GM21360 (cell line): ENCODE results near the gene EFCC1.

Source experiments
- ATAC-seq: cut with Tn5 transposase; IDR thresholded peaks from one replicate; pipeline ENCODE4 v1.9.1; 2021; ENCODE audit warnings: mild to moderate bottlenecking, moderate library complexity; ENCODE audit not compliant: unreplicated experiment

EFCC1 gene, protein sequence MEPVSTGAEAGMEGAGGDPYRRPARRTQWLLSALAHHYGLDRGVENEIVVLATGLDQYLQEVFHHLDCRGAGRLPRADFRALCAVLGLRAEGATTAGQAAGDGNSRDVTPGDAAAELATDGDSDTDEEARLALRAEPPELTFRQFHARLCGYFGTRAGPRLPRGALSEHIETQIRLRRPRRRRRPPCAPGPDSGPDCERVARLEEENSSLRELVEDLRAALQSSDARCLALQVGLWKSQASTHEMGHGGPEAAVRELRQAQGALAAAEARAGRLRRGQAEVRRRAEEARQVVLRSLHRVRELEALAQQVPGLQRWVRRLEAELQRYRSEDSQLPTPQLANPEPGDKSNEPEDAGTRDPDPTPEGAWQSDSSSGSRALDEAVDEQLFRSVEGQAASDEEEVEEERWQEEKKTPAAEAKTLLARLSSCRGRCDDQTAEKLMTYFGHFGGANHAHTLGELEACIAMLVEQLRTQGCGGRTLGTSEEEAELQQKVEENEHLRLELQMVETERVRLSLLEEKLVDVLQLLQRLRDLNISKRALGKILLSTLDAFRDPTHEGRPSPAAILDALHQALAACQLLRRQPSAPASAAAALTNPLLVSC

DNA sequence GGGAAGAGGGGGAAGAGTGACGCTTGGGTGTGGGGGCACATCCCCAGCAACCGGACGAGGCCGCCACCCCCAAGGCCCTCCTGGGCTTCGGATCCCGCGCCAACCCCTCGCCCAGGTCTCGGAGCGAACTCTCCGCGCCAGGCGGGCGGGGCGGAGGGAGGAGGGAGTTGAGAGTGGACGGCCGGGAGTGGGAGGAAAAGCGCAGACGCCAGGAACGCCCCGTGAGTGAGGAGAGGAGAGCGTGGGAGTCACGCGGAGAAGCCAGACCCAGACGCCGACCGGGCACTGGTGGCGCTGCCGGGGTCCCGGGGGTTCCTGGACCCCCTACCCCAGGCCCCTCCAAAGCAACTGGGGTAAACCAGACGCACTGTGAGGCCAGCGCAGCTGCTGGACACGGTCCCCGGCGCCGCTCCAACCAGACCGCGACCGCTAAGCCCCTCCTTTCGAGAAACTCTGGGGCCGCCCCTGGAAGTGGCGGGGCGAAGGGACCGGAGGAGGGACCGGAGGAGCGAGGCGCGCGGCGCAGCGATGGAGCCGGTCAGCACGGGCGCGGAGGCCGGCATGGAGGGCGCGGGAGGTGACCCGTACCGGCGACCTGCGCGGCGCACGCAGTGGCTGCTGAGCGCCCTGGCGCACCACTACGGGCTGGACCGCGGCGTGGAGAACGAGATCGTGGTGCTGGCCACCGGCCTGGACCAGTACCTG, at the start of gene EFCC1:
Gene EFCC1 (plus strand): TSS at position 204 of the 705 bp plus-strand sequence. CDS start 325 bp downstream, at position 529.
- no peak for ATAC-seq

DNA sequence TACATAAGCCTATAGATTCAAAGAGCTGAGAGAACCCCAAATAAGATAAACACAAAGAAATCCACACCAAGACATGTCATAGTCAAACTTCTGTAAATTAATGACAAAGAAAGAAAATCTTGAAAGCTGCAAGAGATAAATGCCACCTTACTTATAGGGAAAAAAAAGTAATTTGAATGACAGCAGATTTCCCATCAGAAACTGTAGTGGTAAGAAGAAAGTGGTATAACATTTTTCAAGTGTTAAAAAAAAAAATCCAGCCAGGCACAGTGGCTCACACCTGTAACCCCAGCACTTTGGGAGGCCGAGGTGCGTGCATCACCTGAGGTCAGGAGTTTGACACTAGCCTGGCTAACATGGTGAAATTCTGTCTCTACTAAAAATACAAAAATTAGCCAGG, 44.7 kb upstream of the EFCC1 start:
- no peak for ATAC-seq

DNA sequence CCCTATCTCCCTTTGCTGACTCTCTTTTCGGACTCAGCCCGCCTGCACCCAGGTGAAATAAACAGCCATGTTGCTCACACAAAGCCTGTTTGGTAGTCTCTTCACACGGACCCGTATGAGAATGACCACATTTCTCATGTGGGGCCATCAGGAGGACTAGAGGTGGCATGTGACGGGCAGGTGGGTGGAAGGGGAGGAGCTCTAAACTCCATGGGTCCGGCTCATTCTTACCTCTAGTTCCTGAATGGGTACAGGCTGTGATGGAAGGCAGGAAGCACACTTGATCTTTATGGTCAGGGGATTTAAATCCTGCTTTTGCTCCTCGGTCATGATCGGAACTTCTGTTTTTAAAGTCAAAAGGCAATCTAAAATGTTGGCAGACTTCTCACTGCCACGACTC, 35.8 kb upstream of the EFCC1 start:
- no peak for ATAC-seq

DNA sequence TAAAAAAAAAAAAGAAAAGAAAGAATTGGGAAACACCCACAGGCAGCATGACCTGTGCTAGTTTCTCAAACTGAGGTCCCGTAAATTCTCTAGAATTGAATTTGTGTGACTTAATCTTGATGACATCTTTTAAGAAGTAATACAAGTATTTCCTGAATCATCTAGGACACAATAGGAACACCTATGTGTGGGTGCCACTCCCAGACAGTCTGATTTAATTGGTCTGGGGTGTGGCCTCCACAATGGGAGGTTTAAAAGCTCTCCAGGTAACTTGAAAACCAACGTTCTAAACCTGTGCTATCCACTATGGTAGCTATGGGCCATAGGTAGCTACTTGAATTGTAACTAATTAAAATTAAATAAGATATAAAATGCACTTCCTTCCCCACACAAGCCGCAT, 35.3 kb upstream of the EFCC1 start:
- no peak for ATAC-seq

DNA sequence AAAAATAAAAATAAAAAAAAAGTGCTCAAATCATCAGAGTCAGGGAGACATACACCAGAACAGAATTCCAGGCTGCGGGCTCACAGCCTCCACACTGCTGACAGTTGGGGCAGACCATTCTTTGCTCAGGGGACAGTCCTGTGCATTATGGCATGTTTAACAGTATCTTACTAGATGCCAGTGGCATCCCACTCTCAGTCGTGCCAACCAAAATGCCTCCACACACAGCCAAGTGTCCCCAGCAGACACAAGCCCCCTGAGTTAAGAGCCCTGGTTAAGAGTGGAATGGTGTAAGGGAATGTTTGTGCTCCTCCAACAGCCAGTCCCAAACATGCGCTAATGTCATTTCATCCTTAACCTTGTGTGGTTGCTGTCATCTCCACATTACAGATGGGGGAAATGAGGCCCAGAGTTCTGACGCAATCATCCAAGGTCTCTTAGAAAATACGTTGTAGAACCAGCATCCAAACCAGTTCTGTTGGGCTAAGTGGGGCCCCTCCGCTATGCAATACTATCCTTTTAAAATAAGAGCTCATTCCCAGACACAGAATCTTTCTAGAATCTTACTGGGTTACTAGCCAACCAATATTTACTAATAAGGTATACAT, 33.3 kb upstream of the EFCC1 start:
- ATAC-seq = no peak

DNA sequence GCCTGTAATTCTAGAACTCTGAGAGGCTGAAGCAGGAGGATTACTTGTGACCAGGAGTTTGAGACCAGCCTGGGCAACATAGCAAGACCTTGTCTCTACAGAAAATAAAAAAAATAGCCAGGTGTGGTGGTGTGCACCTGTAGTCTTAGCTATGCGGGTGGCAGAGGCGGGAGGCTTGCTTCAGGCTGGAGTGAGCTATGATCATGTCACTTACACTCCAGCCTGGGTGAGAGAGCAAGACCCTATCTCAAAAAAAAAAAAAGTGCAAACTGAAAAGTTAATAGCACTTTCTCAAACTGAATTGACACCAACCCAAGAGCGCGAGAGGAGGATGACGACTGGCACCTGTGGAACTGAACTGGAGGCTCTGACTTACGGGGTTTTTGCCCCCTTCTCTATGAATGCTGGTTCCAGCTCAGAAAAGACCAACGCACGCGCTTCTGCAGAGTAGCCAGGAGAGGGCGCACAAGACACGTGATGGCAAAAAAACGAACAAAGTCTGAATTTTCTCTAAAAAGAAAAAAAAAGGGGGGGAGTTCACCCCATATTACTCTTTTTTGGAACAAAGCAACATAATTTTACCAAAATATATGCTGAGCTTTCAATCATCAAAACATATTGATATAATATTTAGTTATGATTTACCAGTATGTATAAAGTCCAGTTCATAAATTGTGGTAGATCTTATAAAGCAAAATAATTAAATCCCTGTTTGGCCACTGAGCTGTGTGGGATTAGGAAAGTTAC, 30.9 kb upstream of the EFCC1 start:
- no peak for ATAC-seq

DNA sequence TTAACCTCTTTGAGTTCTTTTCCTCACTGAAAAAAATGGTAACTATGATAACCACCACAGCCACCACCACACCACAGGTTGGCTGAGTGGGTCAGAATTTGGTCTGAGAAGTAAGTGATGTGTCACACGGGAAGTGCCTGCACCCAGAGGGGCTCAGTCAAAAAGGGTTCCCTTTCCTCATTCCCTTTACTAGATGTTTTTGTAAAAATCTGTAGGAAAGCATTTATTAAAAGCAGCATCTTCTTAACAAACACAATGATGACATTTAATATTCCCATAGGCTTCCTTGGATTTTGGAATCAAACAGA, 30.4 kb upstream of the EFCC1 start:
- ATAC-seq = no peak

DNA sequence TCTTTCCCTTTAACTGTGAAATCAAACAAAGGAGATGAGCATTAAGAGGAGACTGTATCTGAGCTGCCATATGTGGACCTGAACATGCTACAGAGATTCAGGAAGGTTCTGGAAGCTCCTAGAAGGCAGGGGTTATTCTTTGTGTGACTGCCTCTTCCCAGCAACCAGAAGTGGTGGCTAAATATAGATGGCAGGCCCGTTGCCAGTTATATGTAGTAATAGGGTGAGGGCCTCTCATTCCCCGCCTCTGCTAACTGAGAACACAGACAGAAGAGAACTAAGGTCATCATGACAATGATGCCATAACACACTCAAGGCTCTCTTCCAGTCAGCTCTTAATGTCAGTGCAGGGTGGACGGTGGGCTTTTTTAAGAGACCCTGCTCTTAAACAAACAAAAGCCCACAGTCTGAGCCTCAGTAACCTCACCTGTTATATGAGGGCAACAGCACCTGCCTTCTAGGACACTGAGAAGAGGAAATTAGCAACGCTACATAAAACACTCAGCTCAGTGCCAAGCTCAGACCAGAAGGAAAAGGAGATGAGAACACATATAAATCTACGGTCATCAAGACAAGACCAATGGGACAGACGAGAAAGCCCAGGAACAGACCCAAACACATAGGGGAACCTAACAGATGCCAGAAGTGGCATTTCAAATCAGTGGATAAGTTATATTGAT, 29.5 kb upstream of the EFCC1 start:
- ATAC-seq = no peak

DNA sequence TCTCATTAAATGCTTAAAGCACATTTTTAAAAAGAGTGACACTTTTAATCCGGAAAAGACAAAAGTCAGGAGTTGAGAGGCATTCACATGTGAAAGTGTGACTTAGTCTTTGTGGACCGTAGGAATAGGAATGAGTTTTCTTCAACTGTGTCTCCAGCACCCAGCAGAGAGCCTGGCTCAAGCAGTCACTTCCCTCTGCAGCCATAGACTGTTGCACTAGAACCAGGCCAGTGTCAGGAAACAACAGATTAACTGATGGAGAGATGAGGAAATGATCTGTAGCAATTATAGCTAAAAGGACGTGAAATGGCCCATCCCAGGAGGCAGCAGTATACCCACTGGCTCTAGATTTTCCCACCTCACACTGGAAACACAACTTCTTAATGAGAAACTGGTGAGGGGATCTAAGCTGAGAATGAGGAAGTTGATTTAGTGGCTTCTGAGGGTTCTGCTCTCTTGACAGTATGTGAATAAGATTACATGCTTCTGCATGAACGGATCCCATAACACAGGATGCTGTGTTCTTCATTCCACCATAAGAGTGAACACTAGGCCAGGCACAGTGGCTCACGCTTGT, 27.0 kb upstream of the EFCC1 start:
- ATAC-seq = no peak

DNA sequence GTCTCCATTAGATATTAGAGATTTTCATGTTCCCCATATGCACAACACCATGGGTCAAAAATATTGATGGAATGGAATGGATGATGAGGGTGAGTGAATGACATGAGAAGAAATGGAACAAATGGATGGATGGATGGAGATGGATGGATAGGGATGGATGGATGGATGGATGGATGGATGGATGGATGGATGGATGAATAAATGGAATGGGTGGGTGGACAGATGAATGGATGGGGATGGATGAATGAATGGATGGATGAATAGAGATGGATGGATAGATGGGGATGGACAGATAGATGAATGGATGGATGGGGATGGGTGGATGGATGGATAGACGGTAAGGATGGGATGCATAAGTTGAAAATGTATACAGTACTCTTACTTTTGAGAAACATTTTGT, 25.8 kb upstream of the EFCC1 start:
- no peak for ATAC-seq

DNA sequence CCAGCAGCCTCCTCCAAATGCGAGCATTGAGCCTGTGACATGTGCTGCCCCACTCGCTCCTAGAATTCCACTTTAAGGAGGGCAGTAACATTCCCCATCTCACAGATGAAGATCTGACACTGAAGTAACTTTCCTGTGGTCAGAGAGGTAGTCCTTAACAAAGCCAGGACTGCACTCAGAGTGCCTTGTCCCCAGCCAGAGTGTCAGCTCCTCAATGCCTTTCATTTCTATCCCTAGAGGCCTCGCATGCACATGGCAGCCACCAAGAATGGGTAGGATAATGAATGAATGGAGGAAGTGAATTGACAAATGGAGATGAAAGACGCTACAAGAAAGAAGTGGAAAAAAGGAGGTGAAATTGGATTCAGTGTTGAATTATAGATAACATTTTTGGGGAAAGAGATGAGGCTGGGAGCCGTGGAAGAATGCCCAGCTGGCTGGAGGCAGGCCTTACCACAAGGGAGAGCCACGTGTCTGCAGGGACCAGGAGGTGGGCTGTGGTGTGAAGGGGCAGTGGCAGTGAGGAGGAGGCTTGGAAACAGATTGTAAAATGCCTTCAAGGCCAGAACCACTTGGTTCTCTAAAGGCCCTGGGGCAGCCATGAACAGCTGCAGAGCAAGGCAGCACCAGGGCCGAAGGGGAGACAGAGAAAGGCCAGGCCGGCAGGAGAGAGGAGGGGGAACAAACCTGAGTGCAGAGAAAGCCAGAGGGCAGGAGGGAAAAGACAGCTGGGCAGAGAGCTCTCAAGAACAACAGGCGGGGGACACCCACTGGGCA, 17.6 kb upstream of the EFCC1 start:
- ATAC-seq = no peak

DNA sequence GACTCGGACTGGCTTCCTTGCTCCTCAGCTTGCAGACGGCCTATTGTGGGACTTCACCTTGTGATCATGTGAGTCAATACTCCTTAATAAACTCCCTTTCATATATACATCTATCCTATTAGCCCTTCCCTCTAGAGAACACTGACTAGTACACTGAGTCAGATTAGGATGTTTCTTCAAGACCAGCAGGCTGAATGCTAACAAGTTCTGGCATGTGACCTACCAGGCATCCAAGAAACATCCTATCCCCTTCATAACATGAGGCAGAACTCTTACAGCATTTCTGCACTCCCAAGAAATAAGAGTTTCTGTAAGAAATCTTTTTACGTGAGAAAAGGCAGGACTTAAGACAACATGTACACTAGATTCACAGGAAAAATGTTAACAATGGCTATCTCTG, 16.5 kb upstream of the EFCC1 start:
- ATAC-seq = no peak

DNA sequence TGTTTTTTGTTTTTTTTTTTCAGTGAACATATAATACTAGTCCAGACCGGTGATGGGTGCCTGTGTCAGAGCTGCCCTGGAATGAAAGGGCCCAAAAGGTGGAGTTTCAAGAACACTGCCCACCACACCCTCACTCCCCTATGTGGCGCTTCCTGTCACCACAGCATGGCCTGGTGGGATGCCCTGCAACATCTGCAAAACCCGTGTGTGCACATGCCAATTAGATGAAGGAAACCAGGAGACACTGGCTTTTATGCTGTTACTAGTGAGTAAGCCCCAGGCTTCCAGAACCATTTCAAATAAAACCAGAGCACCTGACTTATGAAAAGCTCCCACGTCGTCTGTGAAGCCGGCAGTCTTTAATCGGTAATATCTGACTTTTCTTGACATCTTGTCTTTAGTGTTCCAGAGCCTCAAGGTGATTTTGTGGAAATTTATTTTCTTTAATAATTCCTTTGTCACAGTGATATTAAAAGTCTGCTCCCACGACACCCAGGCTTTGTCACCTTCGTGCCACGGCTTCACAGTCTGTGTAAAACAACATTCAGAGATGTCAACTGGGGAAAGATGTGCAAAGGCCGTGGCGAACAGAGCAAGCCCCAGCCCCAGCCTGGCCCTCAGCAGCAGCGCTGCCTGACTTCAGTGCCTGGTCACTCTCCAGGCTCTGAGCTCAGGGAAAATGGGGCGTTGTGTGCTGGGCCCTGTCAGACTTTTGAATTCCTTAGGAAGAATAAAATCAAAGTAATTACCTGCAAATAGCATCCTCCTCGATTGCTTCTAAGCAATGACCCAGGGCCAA, 13.6 kb upstream of the EFCC1 start:
- no peak for ATAC-seq

DNA sequence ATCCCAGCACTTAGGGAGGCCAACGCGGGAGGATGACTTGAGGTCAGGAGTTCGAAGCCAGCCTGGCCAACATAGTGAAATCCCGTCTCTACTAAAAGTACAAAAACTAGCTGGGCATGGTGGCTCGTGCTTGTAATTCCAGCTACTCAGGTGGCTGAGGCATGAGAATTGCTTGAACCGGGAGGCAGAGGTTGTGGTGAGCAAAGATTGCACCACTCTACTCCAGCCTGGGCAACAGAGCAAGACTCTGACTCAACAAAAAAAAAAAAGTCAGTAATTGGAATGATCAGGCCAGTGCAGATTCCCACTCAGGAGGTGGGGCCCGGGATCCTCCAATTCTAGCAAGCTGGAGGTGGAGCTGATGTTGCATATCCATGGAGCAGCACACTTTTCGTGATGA, 12.8 kb upstream of the EFCC1 start:
- no peak for ATAC-seq

DNA sequence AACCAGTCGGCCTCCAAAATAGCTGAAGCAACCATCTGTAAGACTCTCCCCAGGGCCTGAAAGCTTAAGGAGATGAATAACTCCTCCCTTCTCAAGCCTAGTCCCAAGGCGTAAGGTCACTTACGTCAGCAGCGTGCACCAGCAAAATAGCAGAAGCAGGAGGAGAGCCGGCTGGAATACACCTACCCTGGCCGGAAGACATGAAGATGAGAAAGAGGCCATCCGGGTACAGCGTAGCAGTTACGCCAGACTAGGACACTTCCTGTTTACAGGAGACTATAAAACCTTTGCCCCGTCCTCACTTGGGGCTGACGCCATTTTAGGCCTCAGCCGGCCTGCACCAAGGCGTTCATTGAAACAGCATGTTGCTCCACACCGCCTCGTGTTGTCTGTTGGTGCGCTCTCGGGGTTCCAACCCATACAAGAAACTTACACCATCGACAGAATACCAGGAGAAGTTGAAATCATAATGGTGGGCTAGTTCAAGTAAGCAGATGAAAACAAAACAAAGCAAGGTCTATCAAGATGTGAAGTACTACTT, 9.7 kb upstream of the EFCC1 start:
- no peak for ATAC-seq

DNA sequence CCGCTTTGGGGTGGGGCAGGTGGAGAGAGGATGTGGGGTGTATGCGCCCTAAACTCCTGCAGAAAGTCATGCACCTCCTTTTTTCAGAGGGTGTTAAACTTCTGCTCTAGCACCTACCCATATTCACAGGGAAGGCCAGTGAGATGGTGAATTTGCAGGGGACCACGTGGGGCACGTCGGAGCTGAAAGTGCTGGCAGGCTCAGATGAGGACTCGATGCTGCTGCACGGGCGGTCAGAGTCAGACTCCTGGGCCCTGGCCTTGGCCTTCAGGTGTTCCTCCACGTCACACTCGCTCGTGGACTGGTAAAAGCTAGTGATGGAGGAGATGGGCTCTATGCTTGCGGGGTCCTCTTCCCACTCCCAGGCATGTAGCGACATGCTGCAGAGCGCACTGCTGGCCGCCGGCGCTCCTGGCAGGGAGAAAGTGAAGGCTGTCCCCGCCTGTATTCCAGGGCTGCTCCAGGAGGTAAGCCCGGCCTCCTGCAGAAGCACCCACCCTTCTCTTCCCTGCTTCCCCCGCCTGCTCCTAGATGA, 8.1 kb upstream of the EFCC1 start:
- ATAC-seq = no peak

DNA sequence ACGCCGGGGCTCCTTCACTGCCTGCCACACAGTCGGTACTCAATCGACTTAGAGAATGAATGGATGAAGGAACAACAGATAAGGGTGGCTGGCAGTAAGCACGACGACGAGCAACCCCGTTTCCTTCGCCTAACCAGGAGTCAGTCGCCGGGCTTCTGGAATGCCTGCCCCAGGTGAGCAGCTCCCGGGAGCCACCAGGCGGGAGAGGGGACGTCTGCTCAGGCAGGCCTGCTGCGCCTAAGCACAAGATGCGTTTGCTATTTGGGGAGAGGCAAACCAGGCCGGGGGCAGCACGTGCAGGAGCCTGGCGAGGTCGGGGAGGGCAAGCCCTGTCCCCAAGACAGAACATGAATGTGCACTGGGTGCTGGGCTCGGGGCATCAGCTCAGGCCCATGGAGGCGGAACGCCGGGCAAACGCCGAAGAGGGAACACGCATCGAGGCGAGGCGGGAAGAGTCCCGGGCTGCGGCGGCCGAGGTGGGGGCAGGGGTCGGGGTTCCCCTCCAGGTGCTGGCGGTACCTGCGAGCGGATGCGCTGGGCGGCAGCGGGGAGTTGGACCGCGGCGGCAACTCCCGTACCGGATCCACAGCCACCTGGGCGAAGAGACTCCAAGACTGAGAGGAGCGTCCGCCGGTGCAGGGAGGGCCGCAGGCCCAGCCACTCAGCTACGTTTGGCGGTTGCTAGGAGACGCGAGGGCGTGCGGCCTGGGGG, 7.5 kb upstream of the EFCC1 start, which contains the start of gene CFAP92:
Gene CFAP92 (minus strand): TSS at position 616 of the 712 bp plus-strand sequence. CDS start 772 bp downstream, outside the sequence.
- peak; percentile 96 for ATAC-seq
